Activated effector memory CD4-positive, alpha-beta T cell treated with anti-CD3 and anti-CD28 coated beads, Interleukin-2, amount 50 U/mL, for 16 hours (primary cell): ENCODE measurements around the gene PDE8B.

Source experiments
- DNase-seq: peaks from one replicate; pipeline ENCODE4 v3.0.0-alpha.2; 2020

The PDE8B gene, protein sequence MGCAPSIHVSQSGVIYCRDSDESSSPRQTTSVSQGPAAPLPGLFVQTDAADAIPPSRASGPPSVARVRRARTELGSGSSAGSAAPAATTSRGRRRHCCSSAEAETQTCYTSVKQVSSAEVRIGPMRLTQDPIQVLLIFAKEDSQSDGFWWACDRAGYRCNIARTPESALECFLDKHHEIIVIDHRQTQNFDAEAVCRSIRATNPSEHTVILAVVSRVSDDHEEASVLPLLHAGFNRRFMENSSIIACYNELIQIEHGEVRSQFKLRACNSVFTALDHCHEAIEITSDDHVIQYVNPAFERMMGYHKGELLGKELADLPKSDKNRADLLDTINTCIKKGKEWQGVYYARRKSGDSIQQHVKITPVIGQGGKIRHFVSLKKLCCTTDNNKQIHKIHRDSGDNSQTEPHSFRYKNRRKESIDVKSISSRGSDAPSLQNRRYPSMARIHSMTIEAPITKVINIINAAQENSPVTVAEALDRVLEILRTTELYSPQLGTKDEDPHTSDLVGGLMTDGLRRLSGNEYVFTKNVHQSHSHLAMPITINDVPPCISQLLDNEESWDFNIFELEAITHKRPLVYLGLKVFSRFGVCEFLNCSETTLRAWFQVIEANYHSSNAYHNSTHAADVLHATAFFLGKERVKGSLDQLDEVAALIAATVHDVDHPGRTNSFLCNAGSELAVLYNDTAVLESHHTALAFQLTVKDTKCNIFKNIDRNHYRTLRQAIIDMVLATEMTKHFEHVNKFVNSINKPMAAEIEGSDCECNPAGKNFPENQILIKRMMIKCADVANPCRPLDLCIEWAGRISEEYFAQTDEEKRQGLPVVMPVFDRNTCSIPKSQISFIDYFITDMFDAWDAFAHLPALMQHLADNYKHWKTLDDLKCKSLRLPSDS

DNA sequence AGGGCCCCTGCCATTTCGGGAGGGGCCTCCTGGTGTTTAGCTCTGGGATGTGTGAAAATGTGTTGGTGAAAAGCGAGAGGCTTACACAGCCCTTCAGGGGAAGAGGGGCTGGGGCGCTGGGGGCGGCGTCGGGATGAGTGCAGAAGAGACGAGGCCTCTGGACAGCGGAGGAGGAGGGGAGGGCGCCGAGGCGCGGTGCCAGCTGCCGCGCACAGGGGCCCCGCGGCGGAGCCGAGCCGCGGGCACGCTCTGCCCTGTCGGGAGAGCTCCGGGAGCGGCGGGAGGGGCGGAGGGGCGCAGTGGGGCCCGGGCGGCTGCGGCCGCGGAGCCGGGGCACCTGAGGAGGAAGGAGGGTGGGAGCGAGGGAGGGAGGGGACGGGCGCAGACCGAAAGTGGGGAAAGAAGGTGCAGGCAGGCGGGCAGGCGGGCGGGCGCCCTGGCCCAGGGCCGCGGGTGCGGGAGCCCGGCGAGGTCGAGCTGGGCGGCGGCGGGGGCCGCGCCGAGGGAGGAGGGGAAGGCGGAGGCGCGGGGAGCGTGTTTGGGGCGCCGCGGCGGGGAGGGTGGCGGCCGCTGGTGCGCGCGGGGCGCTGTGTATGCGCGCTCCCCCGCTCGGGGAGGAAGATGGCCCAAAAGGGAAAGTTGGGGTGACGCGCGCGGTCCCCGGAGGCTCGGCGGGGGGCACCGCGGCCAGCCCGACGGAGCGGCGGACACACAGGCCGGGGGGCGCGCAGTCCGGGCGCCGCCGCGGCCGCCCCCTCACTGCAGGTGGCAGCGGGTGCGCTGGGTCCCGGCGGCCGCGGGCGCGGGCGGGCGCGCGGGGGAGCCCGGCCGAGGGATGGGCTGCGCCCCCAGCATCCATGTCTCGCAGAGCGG lies at the start of gene PDE8B:
TSS of gene PDE8B (plus strand) at position 590 of the 873 bp plus-strand sequence. CDS start at position 836, 246 bp downstream.
- DNase-seq: no peak

DNA sequence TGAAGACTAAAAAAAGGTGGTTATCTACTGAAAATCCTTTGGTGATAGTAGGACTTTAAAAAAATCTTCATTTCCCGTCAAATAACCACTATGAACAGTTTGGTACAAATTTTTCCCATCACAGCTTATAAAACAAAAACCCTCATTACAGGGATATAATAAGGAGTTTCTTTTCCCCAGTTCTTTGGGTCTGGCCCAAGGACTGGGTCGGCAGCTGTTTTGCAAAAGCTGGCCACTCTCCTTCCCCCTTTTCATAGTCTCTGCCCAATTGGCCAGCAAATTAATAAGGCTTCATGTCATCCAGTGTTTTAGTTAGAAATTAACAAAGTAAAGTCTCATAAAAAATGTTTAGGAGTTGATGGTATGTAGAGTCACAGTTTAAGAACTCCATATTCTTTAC lies 47.0 kb upstream of the PDE8B start:
- DNase-seq: no peak

DNA sequence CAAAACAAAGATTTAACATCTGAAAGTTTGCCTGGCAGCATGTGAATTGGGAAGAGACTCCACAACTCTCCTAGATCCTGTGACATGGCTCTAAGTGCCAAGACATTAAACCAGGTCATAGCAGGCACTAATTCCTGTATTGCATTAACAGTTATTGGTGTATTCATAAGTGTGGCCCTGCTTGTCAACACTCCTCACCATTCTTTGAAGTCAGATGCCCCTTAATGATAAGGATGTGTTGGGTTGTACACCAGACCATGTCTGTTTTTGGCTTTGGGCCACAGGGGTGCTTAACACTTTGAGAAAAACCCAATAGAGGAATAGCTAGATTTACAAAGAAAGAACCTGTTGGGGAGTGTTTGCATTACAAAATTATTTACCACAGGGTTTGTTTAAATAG lies 43.4 kb upstream of the PDE8B start:
- DNase-seq: no peak

- no peak for DNase-seq
Observed at GRCh38 chr5:77167695-77168121, 42.8 kb upstream of the PDE8B start.

DNA sequence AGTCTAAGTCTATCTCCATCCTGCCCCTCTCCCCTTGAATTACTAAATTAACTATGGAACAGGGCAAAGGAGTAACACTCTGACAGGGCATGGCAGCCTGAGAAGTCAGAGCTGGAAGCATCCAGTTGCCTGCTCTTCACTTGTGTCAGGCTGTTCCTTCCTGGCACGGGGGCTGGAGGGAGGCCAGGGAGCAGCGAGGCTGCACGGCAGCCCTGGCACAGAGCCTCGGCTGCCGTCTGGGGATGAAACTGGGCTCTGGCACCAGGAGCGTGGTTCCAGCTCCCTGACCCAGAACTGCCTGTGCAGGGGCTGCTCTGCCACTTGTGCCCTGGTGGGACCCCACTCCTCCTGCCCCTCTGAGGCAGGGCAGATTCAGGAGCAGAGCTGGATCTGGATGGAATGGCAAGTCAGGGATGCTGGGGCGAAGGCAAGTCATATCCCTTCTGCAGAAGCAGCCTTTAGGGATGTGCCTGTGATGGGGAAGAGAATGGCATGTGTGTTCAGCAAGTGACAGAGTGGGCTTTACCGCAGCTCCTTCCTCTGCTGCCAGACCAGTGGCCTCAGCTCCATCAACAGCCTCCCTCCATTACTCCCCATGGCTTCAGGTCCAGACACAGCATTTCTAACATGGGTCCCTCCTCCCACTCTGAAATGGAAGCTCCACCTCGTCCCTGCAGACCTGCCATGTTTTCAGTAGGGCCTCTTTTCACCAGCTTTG lies 42.2 kb upstream of the PDE8B start:
- no peak for DNase-seq

GRCh38 chr5:77168879-77169244 lies 41.6 kb upstream of the PDE8B start:
- no peak for DNase-seq

GRCh38 chr5:77170196-77170890 lies 40.1 kb upstream of the PDE8B start:
- no peak for DNase-seq

DNA sequence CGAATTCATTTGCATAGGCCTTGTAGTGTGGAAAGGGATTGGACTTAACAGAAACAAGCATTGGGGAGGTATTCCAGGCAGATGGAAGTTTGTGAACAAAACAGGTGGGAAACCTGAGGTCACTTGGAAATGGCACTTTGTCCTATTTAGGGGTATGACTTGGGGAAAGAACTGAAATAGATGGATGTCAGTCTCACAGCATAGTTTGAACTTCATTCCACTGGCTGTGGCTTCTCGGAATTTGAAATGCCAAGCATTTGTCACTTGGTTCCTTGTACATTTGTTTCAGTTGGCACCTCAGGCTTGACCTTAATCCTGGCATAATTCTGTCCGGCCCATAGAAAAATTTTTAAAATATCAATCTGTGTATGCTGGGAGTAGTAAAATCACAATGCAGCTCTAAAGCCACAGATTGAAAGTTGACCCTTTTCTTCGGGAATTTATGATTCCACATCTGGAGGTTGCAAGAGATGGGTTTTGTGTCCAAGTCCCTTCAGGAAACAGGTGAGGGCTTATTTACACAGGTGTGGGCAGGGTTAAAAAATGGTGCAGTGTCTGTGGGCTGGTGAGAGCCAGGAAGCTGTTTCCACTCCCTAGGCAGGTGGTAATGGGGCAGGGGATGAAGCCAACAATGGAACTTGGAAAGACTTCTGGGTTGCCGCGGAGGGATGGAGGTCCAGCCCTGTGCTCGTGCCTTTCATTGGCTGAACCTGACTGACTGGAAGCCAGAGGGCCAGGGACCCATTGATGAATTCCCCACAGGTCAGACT lies 39.2 kb upstream of the PDE8B start:
- no peak for DNase-seq

GRCh38 chr5:77172713-77173328 lies 37.7 kb upstream of the PDE8B start:
- DNase-seq: no peak

- no peak for DNase-seq
Observed at GRCh38 chr5:77174526-77174925, 36.0 kb upstream of the PDE8B start.

DNA sequence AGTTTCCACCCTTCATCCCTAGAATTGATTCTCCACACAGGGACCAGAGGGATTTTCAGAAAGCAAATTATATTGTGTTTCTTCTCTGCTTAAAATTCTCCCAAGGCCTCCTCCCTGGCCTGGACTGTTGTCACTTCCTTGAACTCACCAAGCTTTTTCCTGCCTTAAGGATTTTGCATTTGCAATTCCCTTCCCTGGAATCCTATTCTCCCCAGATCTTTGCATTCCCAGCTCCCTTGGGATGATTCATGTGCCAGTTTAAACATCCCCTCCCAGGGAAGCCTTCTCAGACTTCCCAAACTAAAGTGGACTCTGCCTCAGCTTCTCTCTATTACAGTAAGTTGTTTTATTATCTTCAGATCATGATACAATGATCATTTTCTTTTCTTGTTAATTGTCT lies 35.2 kb upstream of the PDE8B start:
- DNase-seq: no peak

DNA sequence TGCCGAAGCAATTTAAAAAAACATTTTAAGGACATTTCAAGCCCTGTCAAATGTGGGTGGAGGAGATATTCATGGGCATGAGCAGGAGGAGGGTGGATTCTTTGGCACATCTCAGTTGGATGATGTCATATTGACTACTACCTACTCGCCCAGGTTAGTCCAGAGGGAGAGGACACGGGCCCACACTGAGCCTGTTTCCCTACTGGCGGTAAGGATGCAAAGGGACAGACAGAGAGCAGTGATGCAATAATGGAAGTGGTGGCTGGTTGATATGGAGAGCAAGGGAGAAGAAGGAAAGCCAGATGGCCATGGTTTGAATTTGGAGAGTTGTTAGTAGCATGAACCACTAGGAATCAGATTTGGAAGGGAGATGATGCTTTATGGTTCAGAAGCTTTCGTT lies 34.1 kb upstream of the PDE8B start:
- DNase-seq: no peak

GRCh38 chr5:77177576-77177975 lies 32.9 kb upstream of the PDE8B start:
- no peak for DNase-seq

GRCh38 chr5:77180167-77181081 lies 30.1 kb upstream of the PDE8B start:
- no peak for DNase-seq

DNA sequence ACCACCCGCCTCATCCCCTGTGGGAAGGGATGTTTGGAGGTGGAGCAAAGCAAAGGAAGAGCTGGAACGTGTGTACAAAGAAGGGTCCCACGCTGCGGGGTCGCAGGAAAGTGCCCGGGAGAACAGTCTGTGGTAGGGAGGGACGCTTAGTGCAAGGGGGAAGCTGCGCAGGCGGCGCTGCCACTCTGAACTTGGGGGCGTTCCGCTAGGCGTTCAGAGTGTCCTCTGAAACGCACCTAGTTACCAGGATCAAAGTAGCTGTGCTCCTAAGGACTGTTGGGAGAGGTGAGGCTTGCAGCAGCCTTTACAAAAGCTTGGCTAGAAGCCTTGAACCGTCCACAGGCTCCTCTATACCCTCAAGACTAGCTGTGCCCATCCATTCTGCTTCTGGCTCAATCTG lies 29.3 kb upstream of the PDE8B start:
- DNase-seq: no peak

- no peak for DNase-seq
Observed at GRCh38 chr5:77181596-77182304, 28.7 kb upstream of the PDE8B start.

GRCh38 chr5:77182367-77182766 lies 28.1 kb upstream of the PDE8B start:
- no peak for DNase-seq

- no peak for DNase-seq
Observed at GRCh38 chr5:77186652-77187370, 23.7 kb upstream of the PDE8B start.
